GM18951 (cell line): ENCODE results near the gene FILIP1L.

Source experiments
- POLR2A ChIP-seq: IDR thresholded peaks from 4 replicates; pipeline ENCODE4 v1.6.1; 2011; ENCODE audit warnings: mild to moderate bottlenecking; ENCODE audit not compliant: insufficient read length, insufficient read depth; ENCODE audit errors: extremely low read depth
- in situ Hi-C: fragments of 300-500 bp; cut with MboI; formaldehyde crosslinking; loops from one replicate; pipeline ENCODE4 v1.12.0; 2022; ENCODE audit warnings: low sequenced_read_pairs, mixed read lengths, inconsistent platforms; ENCODE audit not compliant: unreplicated experiment

Gene FILIP1L

GRCh38 chr3:100144255-100144866, 30.1 kb upstream of the FILIP1L start:
- in situ Hi-C loops = no loop called here
- no peak for TF ChIP-seq POLR2A

- TF ChIP-seq POLR2A = no peak
- in situ Hi-C loops = no loop called here
Measured at GRCh38 chr3:100141586-100141985, 27.3 kb upstream of the FILIP1L start.

GRCh38 chr3:100140976-100141375, 26.7 kb upstream of the FILIP1L start:
- in situ Hi-C loops = no loop called here
- TF ChIP-seq POLR2A = no peak

GRCh38 chr3:100136921-100137320, 22.6 kb upstream of the FILIP1L start:
- no peak for TF ChIP-seq POLR2A
- in situ Hi-C loops = no loop called here

GRCh38 chr3:100131241-100131640, 16.9 kb upstream of the FILIP1L start:
- in situ Hi-C loops = no loop called here
- TF ChIP-seq POLR2A = no peak

- TF ChIP-seq POLR2A = no peak
- in situ Hi-C loops = no loop called here
Measured at GRCh38 chr3:100129941-100130340, 15.6 kb upstream of the FILIP1L start.

GRCh38 chr3:100128565-100128964, 14.3 kb upstream of the FILIP1L start:
- in situ Hi-C loops = no loop called here
- no peak for TF ChIP-seq POLR2A

GRCh38 chr3:100127792-100128191, 13.5 kb upstream of the FILIP1L start:
- no peak for TF ChIP-seq POLR2A
- in situ Hi-C loops = no loop called here

GRCh38 chr3:100125161-100125938, 11.0 kb upstream of the FILIP1L start:
- TF ChIP-seq POLR2A = no peak
- in situ Hi-C loops = no loop called here

GRCh38 chr3:100124201-100124761, 10.0 kb upstream of the FILIP1L start:
- in situ Hi-C loops = no loop called here
- no peak for TF ChIP-seq POLR2A

GRCh38 chr3:100123112-100123511, 8.8 kb upstream of the FILIP1L start:
- in situ Hi-C loops = no loop called here

GRCh38 chr3:100122321-100122720, 8.0 kb upstream of the FILIP1L start:
- TF ChIP-seq POLR2A = no peak
- in situ Hi-C loops = no loop called here

More at GRCh38 chr3:100123112-100123511, 8.8 kb upstream of the FILIP1L start:
- no peak for TF ChIP-seq POLR2A

- in situ Hi-C loops = no loop called here
- TF ChIP-seq POLR2A = no peak
Measured at GRCh38 chr3:100120693-100121092, 6.4 kb upstream of the FILIP1L start.

GRCh38 chr3:100120012-100120411, 5.7 kb upstream of the FILIP1L start:
- in situ Hi-C loops = no loop called here

More at GRCh38 chr3:100120012-100120411, 5.7 kb upstream of the FILIP1L start:
- no peak for TF ChIP-seq POLR2A
